NCI-H1417 treated with DMSO at 0.1 percent for 48 hours (cell line): ENCODE results near the gene TPRX2.
"Not testable (repeated sequence)": the region's sequence is repeated elsewhere in the genome, so short reads cannot be mapped to it uniquely, and the experiment has no call there.

ENCODE experiments used
- DNase-seq: peaks from one replicate; lab custom pipeline; 2025; lab: John Stamatoyannopoulos, UW

Gene TPRX2, protein sequence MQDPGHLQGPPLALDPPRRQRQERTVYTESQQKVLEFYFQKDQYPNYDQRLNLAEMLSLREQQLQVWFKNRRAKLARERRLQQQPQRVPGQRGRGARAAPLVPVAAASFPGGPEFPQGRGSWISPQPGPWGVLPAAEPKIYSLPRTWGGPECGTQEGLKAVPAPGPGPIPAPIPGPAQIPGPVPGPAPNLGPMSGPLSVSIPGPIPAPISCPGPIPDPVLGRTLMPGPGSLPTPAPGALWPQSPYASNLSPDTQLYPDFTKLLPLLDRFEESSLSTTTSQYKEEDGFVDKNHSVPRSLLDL

GRCh38 chr19:47858646-47859285, at the start of gene TPRX2:
Gene TPRX2, plus strand, starts transcription at chr19:47859235. Its CDS starts 12 bp downstream, at chr19:47859247.
- not testable (repeated sequence) for DNase-seq

DNA sequence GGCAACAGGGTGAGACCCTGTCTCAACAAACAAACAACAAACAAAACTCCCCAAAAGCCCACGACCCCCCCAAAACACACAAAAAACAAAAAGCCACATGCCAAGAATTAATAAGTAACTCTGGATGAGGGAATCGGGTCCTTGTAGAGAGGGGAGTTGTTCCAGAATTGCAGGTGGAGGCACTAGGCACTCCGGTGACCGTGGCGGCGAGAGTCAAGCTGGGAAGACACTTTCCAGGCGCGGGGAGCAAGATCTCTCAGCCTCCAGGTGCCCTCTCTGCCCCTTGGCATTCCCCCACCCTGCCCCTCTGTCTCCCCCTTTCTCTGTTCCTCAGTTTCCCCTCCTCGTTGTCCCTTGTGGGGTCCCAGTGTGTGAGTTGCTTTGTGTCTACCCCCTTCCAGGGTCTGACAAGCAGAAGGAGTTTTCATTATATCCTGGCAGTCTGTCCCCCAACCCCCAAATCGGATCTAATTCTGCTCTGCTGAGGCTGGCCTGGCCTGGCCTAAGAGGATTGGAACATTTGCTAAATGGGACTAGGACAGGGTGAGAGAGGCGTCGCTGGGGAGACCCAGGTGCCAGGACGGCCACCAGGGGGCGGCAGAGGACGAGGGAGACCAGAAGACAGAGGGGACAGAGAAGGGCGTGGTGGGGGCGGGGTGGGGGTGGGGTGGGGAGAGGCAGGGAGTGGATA, 45.6 kb upstream of the TPRX2 start:
- no peak for DNase-seq

DNA sequence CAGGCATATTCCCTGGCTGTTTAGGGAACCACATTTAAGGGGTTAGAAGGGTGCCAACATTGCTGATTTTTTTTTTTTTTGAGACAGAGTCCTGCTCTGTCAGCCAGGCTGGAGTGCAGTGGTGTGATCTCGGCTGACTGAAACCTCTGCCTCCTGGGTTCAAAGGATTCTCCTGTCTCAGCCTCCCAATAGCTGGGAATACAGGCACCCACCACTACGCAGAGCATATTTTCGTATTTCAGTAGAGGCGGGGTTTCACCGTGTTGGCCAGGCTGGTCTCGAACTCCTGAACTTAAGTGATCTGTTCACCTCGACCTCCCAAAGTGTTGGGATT, 45.1 kb upstream of the TPRX2 start:
- no peak for DNase-seq

DNA sequence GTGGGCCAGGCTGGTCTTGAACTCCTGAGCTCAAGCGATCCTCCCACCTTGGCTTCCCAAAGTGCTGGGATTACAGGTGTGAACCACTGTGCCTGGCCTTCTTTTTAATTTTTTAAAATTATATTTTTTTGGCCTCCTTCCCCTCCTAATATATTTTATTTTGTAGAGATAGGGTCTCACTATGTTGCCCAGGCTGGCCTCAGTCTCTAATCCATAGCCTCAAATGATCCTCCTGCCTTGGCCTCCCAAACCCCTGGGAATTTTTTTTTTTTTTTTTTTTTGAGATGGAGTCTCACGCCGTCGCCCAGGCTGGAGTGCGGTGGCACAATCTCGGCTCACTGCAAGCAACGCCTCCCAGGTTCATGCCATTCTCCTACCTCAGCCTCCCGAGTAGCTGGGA, 42.8 kb upstream of the TPRX2 start:
- not testable (repeated sequence) for DNase-seq

DNA sequence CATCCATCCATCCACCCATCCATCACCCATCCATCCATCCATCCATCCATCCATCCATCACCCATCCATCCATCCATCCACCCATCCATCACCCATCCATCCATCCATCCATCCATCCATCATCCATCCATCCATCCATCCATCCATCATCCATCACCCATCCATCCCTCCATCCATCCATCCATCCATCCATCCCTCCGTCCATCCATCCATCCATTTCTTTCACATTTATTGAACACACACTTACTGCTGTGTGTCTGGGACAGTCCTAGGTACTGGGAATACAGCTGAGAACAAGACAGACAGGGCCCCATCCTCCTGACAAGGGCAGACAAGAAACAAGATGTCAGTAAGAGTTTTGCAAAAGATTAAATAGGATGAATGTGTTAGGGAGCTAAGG, 40.8 kb upstream of the TPRX2 start:
- DNase-seq, result not testable (repeated sequence)

DNA sequence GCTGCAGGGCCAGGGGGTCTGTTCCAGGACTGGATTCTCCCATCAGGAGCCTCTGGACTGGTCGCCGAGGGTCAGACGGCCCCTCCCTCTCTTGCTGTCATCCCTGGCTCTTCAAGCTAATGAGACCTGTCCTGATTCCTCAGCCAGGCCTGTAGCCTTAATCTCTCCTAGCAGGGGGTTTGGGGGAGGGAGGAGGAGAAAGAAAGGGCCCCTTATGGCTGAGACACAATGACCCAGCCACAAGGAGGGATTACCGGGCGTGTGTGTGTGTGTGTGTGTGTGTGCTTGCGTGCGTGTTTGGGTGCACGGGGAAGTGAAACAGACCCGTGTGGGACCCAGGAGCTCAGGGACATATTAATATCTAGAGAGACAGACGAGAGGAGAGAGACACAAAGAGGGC, 39.2 kb upstream of the TPRX2 start:
- DNase-seq, result no peak

- no peak for DNase-seq
Observed at GRCh38 chr19:47820410-47820809, 38.6 kb upstream of the TPRX2 start.

GRCh38 chr19:47821460-47822020, 37.5 kb upstream of the TPRX2 start, which contains the start of gene CRX:
Gene CRX, plus strand, starts transcription at chr19:47821937. Its CDS starts 12,507 bp downstream, at chr19:47834444.
- no peak for DNase-seq

DNA sequence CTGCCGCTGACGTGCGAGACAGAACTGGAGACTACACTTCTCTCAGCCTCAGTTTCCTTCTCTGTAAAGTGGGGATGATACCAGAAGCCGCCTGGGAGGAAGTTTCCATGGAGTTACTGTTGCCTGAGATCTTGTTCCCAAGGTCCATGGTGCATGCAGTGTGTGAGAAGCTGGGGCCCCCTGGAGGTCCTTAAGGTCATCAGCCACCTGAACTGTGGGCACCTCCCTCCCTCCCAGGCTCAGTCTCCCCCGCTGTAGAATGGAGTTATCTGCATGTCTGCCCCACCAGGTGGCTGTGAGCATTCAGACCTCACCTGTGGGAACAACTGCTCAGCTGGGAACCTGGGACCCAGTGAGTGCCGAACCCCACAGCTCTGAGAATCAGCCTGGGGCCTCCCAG, 34.6 kb upstream of the TPRX2 start:
- no peak for DNase-seq

- no peak for DNase-seq
Observed at GRCh38 chr19:47826800-47827199, 32.2 kb upstream of the TPRX2 start.

DNA sequence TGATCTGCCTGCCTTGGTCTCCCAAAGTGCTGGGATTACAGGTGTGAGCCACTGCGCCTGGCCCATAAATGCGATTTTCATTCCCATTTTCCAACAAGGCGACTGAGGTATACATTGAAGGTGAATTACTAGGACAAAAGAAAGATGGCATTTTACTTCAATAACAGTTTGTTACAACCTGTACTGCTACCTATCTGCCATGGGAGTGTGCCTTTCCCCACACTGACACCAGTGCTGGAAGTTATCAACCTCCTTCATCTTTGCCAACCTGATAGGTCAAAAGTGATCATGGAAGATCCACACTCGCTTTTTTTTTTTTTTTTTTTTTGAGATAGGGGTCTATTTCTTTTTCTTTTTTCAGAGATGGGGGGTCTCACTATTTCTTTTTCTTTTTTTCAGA, 26.3 kb upstream of the TPRX2 start:
- DNase-seq, result no peak

DNA sequence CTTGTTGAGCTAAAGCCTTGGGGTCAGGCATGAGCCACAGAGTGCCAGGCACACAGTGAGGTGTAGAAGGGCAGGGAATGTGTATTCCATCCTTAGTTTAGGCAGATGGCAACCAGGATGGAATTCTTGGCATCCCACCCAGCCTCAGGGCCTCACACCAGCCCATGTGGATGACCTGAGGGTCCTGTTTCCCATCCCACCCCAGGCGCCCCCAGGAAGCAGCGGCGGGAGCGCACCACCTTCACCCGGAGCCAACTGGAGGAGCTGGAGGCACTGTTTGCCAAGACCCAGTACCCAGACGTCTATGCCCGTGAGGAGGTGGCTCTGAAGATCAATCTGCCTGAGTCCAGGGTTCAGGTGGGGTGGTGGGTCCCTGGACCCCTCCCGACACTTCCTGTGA, 23.0 kb upstream of the TPRX2 start:
- DNase-seq, result no peak

GRCh38 chr19:47839411-47839810, 19.6 kb upstream of the TPRX2 start:
- DNase-seq, result no peak

DNA sequence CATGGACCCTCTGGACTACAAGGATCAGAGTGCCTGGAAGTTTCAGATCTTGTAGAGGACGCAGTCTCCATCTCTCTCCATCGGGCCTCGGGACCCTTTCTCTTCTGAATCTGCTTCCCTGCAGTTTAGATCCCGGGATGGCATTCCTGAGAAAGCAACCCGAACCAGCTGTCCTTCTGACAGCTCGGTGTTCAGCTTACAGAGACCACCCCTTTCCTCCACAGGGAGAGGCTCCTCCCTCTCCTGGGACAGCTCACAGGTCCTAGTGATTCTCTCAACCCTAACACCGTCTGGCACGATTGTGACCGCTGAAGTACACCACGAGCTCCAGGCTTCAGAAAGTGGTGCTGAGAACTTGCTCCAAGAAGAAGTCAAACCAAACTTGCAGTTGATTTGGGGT, 19.1 kb upstream of the TPRX2 start:
- DNase-seq, result no peak

DNA sequence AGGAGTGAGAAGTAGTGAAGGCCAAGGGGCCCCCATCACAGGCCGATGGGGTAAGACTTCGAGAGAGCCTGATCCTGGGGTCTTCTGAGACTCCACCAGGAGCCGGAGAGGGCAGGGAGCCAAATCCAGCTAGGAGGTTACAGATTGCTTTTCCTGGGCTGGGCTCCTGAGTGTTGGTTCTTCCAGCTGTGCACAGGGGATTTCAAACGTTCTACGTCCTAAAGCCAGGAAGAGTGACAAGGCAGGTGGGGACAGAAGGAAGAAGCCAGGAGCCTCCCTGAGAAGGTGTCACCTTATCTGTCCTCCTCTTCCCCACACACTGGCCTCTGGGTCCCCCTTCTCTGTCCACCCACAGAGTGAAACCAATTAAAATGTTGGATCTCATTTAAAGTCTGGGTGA, 16.1 kb upstream of the TPRX2 start:
- DNase-seq, result no peak

- DNase-seq, result no peak
Observed at GRCh38 chr19:47848425-47848822, 10.6 kb upstream of the TPRX2 start.

GRCh38 chr19:47848823-47849473, 10.1 kb upstream of the TPRX2 start:
- no peak for DNase-seq

DNA sequence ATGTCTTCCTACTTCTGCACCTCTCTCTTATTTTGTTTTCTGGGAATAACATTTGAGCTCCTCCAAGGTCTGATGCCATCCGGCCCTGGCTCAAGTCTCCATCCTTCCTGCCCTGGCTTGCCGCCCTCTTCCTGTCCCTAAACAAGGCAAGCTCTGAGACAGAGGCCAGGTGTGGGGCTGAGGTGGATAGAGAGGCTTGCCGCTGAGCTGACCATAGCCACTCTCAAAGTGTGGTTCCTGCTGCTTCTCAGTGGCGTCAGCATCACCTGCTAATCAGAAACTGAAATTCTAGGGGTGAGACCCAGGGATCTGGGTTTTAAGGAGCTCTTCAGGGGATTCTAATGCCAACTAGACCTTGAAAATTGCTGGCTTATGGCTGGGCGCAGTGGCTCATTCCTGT, 6.0 kb upstream of the TPRX2 start:
- no peak for DNase-seq

DNA sequence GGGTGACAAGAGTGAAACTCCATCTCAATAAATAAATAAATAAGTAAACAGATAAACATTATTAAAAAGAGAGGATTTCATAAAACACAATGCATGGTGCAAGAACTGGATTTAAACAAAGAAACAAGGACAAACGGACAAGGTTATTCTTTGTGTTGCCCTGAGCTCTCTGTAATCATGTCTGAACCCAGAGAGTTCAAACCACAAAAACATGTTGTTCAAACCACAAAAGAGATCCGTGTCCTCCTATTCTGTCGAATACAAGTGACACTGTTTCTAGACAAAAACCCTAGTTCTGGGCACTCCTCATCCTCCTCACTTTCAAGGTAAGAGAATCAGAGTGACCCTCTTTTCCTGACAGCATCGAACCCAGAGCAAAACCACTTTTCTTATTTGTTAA, 4.6 kb upstream of the TPRX2 start:
- no peak for DNase-seq

- DNase-seq, result not testable (repeated sequence)
Observed at GRCh38 chr19:47858231-47858630, 804 bp upstream of the TPRX2 start.

GRCh38 chr19:47859838-47860237, 803 bp downstream of the TPRX2 start:
- not testable (repeated sequence) for DNase-seq

DNA sequence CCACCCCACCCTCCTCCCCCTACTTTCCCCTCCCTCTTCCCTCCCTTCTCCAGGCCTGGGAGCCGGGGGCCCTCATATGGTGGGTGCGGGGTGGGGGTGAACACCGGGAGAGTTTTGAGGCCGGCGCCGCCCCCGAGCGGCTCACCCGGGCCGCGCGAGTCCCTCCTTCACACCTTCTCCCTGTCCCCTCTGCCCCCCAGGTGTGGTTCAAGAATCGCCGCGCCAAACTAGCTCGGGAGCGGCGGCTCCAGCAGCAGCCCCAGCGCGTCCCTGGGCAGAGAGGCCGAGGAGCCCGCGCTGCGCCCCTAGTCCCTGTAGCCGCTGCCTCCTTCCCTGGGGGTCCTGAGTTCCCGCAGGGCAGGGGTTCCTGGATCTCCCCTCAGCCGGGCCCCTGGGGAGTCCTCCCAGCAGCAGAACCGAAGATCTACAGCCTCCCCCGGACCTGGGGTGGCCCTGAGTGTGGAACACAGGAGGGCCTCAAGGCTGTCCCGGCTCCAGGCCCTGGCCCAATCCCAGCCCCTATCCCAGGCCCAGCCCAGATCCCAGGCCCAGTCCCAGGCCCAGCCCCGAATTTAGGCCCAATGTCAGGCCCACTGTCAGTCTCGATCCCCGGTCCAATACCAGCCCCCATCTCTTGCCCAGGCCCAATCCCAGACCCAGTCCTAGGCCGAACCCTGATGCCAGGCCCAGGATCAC, 1.7 kb downstream of the TPRX2 start:
- no peak for DNase-seq
